NCI-H1417 treated with DMSO at 0.1 percent for 48 hours (cell line): ENCODE measurements around the gene PHAF1.

Experiments used
- DNase-seq: peaks from one replicate; lab custom pipeline; 2025; lab: John Stamatoyannopoulos, UW

PHAF1 gene

GRCh38 chr16:67163164-67163998 is 53.6 kb downstream of the PHAF1 start:
- DNase-seq: no peak

GRCh38 chr16:67163999-67164558 is 54.3 kb downstream of the PHAF1 start:
- no peak for DNase-seq

- no peak for DNase-seq
Observed at GRCh38 chr16:67164599-67165061, 54.9 kb downstream of the PHAF1 start, which contains the start of gene HSF4. Gene HSF4, plus strand, starts transcription at chr16:67164745. Its CDS starts 67 bp downstream, at chr16:67164812.

- no peak for DNase-seq
Observed at GRCh38 chr16:67165121-67166078, 55.7 kb downstream of the PHAF1 start.

GRCh38 chr16:67166110-67166547 is 56.4 kb downstream of the PHAF1 start:
- no peak for DNase-seq

GRCh38 chr16:67166598-67167168 is 56.9 kb downstream of the PHAF1 start:
- DNase-seq: no peak

GRCh38 chr16:67167588-67167987 is 57.8 kb downstream of the PHAF1 start:
- DNase-seq: no peak

GRCh38 chr16:67169011-67169451 is 59.3 kb downstream of the PHAF1 start:
- DNase-seq: no peak

- DNase-seq: no peak
Observed at GRCh38 chr16:67169642-67170167, 60.0 kb downstream of the PHAF1 start.

- DNase-seq: no peak
Observed at GRCh38 chr16:67170168-67170948, 60.6 kb downstream of the PHAF1 start, which contains the start of gene NOL3. Gene NOL3, plus strand, starts transcription at chr16:67170538.

GRCh38 chr16:67170949-67171649 is 61.4 kb downstream of the PHAF1 start:
- DNase-seq: no peak

- DNase-seq: no peak
Observed at GRCh38 chr16:67173323-67173722, 63.6 kb downstream of the PHAF1 start.

GRCh38 chr16:67173808-67174705 is 64.3 kb downstream of the PHAF1 start:
- DNase-seq: no peak

GRCh38 chr16:67174706-67175231 is 65.0 kb downstream of the PHAF1 start:
- no peak for DNase-seq

- DNase-seq: no peak
Observed at GRCh38 chr16:67176662-67177061, 66.9 kb downstream of the PHAF1 start.

- peak; percentile 55 for DNase-seq
Observed at GRCh38 chr16:67177743-67178699, 68.3 kb downstream of the PHAF1 start.

GRCh38 chr16:67179421-67180080 is 69.8 kb downstream of the PHAF1 start:
- no peak for DNase-seq
